ENCODE measurements around the gene GALNS. TPM values are rescaled to one million over a fixed set of nuclear protein-coding genes. Genes with fewer than 3 reads are reported as not detected.

The GALNS gene
- total and polyA plus RNA-seq, 4 donors = 6.8 to 20.6 (median 10.8) TPM

DNA sequence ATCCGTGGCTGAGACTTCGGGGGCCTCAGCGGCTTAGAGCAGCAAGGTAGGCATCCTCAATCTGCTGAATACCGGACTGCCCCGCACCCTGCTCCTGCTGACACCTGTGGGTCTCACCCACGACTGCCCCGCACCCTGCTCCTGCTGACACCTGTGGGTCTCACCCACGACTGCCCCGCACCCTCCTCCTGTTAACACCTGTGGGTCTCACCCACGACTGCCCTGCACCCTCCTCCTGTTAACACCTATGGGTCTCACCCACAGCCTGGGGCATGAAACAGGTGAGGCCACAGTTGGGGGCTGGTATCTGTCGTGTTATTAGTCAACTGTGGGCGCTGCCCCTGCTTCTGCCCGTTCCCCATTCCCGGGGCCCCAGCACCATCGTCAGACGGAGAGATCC lies 46.0 kb upstream of the GALNS start:
- TF ChIP-seq HNF4A (conservative IDR thresholded peaks at IDR 0.05) (no peak), GABPA (IDR thresholded peaks at IDR 0.05 in 1 of 2, conservative IDR thresholded peaks at IDR 0.05 in 1 of 2) (no peak), RXRA (IDR thresholded peaks at IDR 0.05) (no peak), FOXA1 (IDR thresholded peaks at IDR 0.05) (no peak), JUND (IDR thresholded peaks at IDR 0.05) (no peak), HNF4G (IDR thresholded peaks at IDR 0.05) (no peak), TAF1 (conservative IDR thresholded peaks at IDR 0.05) (no peak), NR2F2 (IDR thresholded peaks at IDR 0.05) (no peak), RAD21 (IDR thresholded peaks at IDR 0.05) (no peak), SP1 (IDR thresholded peaks at IDR 0.05) (no peak), EGR1 (IDR thresholded peaks at IDR 0.05; ENCODE audit: low read depth in 2 of 2) (no peak), FOXA2 (IDR thresholded peaks at IDR 0.05) (no peak), YY1 (IDR thresholded peaks at IDR 0.05) (no peak)
- TF ChIP-seq, protein P1, sequence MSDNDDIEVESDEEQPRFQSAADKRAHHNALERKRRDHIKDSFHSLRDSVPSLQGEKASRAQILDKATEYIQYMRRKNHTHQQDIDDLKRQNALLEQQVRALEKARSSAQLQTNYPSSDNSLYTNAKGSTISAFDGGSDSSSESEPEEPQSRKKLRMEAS (IDR thresholded peaks at IDR 0.05) = no peak
- TF ChIP-seq, protein P2, sequence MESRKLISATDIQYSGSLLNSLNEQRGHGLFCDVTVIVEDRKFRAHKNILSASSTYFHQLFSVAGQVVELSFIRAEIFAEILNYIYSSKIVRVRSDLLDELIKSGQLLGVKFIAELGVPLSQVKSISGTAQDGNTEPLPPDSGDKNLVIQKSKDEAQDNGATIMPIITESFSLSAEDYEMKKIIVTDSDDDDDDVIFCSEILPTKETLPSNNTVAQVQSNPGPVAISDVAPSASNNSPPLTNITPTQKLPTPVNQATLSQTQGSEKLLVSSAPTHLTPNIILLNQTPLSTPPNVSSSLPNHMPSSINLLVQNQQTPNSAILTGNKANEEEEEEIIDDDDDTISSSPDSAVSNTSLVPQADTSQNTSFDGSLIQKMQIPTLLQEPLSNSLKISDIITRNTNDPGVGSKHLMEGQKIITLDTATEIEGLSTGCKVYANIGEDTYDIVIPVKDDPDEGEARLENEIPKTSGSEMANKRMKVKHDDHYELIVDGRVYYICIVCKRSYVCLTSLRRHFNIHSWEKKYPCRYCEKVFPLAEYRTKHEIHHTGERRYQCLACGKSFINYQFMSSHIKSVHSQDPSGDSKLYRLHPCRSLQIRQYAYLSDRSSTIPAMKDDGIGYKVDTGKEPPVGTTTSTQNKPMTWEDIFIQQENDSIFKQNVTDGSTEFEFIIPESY (IDR thresholded peaks at IDR 0.05) = no peak
- TF ChIP-seq, protein P3, sequence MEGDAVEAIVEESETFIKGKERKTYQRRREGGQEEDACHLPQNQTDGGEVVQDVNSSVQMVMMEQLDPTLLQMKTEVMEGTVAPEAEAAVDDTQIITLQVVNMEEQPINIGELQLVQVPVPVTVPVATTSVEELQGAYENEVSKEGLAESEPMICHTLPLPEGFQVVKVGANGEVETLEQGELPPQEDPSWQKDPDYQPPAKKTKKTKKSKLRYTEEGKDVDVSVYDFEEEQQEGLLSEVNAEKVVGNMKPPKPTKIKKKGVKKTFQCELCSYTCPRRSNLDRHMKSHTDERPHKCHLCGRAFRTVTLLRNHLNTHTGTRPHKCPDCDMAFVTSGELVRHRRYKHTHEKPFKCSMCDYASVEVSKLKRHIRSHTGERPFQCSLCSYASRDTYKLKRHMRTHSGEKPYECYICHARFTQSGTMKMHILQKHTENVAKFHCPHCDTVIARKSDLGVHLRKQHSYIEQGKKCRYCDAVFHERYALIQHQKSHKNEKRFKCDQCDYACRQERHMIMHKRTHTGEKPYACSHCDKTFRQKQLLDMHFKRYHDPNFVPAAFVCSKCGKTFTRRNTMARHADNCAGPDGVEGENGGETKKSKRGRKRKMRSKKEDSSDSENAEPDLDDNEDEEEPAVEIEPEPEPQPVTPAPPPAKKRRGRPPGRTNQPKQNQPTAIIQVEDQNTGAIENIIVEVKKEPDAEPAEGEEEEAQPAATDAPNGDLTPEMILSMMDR (IDR thresholded peaks at IDR 0.05; ENCODE audit: low read depth, low read length, missing input control) = no peak
- TF ChIP-seq, protein P4, sequence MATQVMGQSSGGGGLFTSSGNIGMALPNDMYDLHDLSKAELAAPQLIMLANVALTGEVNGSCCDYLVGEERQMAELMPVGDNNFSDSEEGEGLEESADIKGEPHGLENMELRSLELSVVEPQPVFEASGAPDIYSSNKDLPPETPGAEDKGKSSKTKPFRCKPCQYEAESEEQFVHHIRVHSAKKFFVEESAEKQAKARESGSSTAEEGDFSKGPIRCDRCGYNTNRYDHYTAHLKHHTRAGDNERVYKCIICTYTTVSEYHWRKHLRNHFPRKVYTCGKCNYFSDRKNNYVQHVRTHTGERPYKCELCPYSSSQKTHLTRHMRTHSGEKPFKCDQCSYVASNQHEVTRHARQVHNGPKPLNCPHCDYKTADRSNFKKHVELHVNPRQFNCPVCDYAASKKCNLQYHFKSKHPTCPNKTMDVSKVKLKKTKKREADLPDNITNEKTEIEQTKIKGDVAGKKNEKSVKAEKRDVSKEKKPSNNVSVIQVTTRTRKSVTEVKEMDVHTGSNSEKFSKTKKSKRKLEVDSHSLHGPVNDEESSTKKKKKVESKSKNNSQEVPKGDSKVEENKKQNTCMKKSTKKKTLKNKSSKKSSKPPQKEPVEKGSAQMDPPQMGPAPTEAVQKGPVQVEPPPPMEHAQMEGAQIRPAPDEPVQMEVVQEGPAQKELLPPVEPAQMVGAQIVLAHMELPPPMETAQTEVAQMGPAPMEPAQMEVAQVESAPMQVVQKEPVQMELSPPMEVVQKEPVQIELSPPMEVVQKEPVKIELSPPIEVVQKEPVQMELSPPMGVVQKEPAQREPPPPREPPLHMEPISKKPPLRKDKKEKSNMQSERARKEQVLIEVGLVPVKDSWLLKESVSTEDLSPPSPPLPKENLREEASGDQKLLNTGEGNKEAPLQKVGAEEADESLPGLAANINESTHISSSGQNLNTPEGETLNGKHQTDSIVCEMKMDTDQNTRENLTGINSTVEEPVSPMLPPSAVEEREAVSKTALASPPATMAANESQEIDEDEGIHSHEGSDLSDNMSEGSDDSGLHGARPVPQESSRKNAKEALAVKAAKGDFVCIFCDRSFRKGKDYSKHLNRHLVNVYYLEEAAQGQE (IDR thresholded peaks at IDR 0.05) = no peak
- H3K4me3 ChIP-seq (ENCODE audit: low read depth in 1 of 3, low read length in 3 of 3) = no peak overlapping the region
- H3K27me3 ChIP-seq (ENCODE audit: control insufficient read depth in 4 of 4, insufficient read depth in 4 of 4, low read length in 3 of 4) = no peaks in the 10 kb centered on the region
- no peak overlapping the region for H3K9ac ChIP-seq (ENCODE audit: low read depth in 1 of 2, low read length in 2 of 2)
- H3K4me1 ChIP-seq (ENCODE audit: control insufficient read depth in 4 of 4, insufficient read depth in 4 of 4, low read length in 3 of 4) = no peaks in the 10 kb centered on the region
- DNase-seq (ENCODE audit: low spot score) = no peak
- no peaks in the 10 kb centered on the region for H3K9me3 ChIP-seq (ENCODE audit: control insufficient read depth in 4 of 4, low read length in 3 of 4)
- no peaks in the 10 kb centered on the region for H3K36me3 ChIP-seq (ENCODE audit: control insufficient read depth in 4 of 4, insufficient read depth in 3 of 4, low read depth in 1 of 4, low read length in 3 of 4)
- H3K27ac ChIP-seq (ENCODE audit: low read depth in 1 of 2, low read length in 2 of 2) = no peak overlapping the region
- WGBS = 77% methylated on average over 16 of the region's 16 CpGs
